Astrocyte (in vitro differentiated cells and primary cell): Measurements from ENCODE around the gene IP6K2. TPM values are rescaled to one million over a fixed set of nuclear protein-coding genes. Genes with fewer than 3 reads are reported as not detected.
A peak's percentile ranks its signal among the peaks of the same experiment; 100 is the strongest.

Experiments
- DNase-seq: peaks from one replicate; pipeline ENCODE4 v3.0.0-alpha.2; 2010; ENCODE audit warnings: low read depth
- FAIRE-seq: peaks from 2 replicates; lab custom pipeline; 2011; peaks lifted over from hg19 to GRCh38; lab: Jason Lieb, UNC
- H2AFZ ChIP-seq: 2 replicates; pipeline ENCODE4 v1.6.0; 2012; ENCODE audit warnings: low read depth, low read length, inconsistent platforms
- H3K27ac ChIP-seq: 2 replicates; pipeline ENCODE4 v1.5.1; 2011; ENCODE audit warnings: low read depth, low read length, inconsistent platforms
- H3K27me3 ChIP-seq: 2 replicates; pipeline ENCODE4 v1.6.0; 2011; ENCODE audit warnings: low read length, inconsistent platforms; ENCODE audit not compliant: insufficient read depth
- H3K36me3 ChIP-seq: 2 replicates; pipeline ENCODE4 v1.5.1; 2011; ENCODE audit warnings: low read length, inconsistent platforms; ENCODE audit not compliant: insufficient read depth
- H3K4me1 ChIP-seq: 2 replicates; pipeline ENCODE4 v1.5.1; 2011; ENCODE audit warnings: low read length, inconsistent platforms; ENCODE audit not compliant: insufficient read depth
- H3K4me2 ChIP-seq: 2 replicates; pipeline ENCODE4 v1.6.0; 2012; ENCODE audit warnings: low read length, inconsistent platforms
- H3K4me3 ChIP-seq: 2 replicates; pipeline ENCODE4 v1.5.1; 2011; ENCODE audit warnings: low read depth, mild to moderate bottlenecking, low read length, inconsistent platforms; ENCODE audit not compliant: insufficient read depth
- H3K79me2 ChIP-seq: 2 replicates; pipeline ENCODE4 v1.6.0; 2012; ENCODE audit warnings: mild to moderate bottlenecking, low read length, inconsistent platforms; ENCODE audit not compliant: insufficient read depth
- H3K9ac ChIP-seq: 2 replicates; pipeline ENCODE4 v1.6.0; 2012; ENCODE audit warnings: mild to moderate bottlenecking, low read length, inconsistent platforms
- H3K9me3 ChIP-seq: 2 replicates; pipeline ENCODE4 v1.5.1; 2012; ENCODE audit warnings: low read depth, mild to moderate bottlenecking, low read length, inconsistent platforms; ENCODE audit not compliant: insufficient read depth
- H4K20me1 ChIP-seq: 2 replicates; pipeline ENCODE4 v1.6.0; 2012; ENCODE audit warnings: low read length, inconsistent platforms; ENCODE audit not compliant: insufficient read depth
- H3K27ac Mint-ChIP-seq: one replicate; pipeline ENCODE4 v1.8.0; 2021; ENCODE audit warnings: mild to moderate bottlenecking, mixed read lengths; ENCODE audit not compliant: unreplicated experiment
- H3K27me3 Mint-ChIP-seq: one replicate; pipeline ENCODE4 v1.8.0; 2021; ENCODE audit warnings: low read depth, mixed read lengths; ENCODE audit not compliant: unreplicated experiment
- H3K36me3 Mint-ChIP-seq: one replicate; pipeline ENCODE4 v1.8.0; 2021; ENCODE audit warnings: low read depth, mixed read lengths; ENCODE audit not compliant: unreplicated experiment
- H3K4me1 Mint-ChIP-seq: one replicate; pipeline ENCODE4 v1.8.0; 2021; ENCODE audit warnings: low read depth, mixed read lengths; ENCODE audit not compliant: unreplicated experiment
- H3K4me3 Mint-ChIP-seq: one replicate; pipeline ENCODE4 v1.8.0; 2021; ENCODE audit warnings: mild to moderate bottlenecking, moderate library complexity, mixed read lengths; ENCODE audit not compliant: unreplicated experiment
- H3K9me3 Mint-ChIP-seq: one replicate; pipeline ENCODE4 v1.8.0; 2021; ENCODE audit warnings: mild to moderate bottlenecking, mixed read lengths; ENCODE audit not compliant: unreplicated experiment
- EZH2 ChIP-seq: IDR thresholded peaks from 2 replicates; pipeline ENCODE4 v1.6.1; 2012; ENCODE audit warnings: mild to moderate bottlenecking, low read length, inconsistent platforms; ENCODE audit not compliant: insufficient read depth
- total RNA-seq: library from RNA; stranded (reverse); gene quantifications from 2 replicates; pipeline ENCODE4 v1.2.1, GENCODE V29; 2021
- TF ChIP-seq, protein P1 (sequence below): IDR thresholded peaks from 2 replicates; pipeline ENCODE4 v1.5.1; 2011; ENCODE audit warnings: low read depth, mild to moderate bottlenecking, inconsistent platforms, low read length, moderate library complexity; ENCODE audit not compliant: insufficient read depth

The IP6K2 gene
- total RNA-seq, 1 donor from 2014 or later, result 104 TPM

DNA sequence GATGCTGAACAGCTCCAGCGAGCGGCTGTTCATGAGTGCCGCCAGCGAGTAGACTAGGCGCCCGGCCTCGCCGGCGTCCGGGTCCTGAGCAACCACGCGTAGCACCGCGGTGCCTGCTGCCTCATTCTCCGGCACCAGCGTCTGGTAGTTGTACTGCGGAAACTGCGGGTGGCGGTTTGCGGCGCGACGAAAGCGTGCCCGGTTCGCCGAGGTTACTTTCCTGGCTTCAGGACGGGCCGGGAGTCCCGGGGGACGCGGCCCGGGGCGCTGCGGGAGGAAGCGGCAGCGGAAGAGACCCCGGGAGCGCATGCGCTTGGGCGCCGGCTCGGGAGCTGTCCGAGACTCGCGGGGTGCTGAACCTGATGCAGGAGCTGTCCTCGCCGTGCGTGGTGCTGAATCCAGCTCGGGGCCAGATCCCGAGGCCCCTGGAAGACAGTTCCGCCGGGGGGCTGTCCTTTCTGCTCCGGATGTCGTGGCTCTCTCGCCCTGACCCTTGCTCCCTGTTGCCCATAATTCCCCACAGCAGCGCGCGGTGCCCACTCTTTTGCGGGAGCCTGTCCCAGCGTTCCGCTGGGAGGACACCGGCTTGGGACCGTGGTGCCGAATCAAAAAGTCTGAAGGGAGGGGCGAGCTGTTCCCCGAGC is 55.4 kb downstream of the IP6K2 start:
- Mint-ChIP-seq H3K4me3 (peak overlapping the region; percentile 82), H3K27me3 (no peaks in the 10 kb centered on the region), H3K9me3 (peaks cover 9% of the 10 kb centered on the region), H3K27ac (no peak overlapping the region), H3K36me3 (peaks cover 30% of the 10 kb centered on the region), H3K4me1 (peaks cover 2% of the 10 kb centered on the region)
- no peaks in the 10 kb centered on the region for H3K79me2 ChIP-seq
- peak overlapping the region; percentile 65 for H3K4me3 ChIP-seq
- H3K4me1 ChIP-seq, result peaks cover 15% of the 10 kb centered on the region
- no peak for FAIRE-seq
- DNase-seq, result peak; percentile 11
- peaks cover 5% of the 10 kb centered on the region for H3K9me3 ChIP-seq
- no peak overlapping the region for H3K27ac ChIP-seq
- no peaks in the 10 kb centered on the region for H3K36me3 ChIP-seq
- H3K9ac ChIP-seq, result no peak overlapping the region
- no peaks in the 10 kb centered on the region for H3K27me3 ChIP-seq
- peaks cover 4% of the 10 kb centered on the region for H4K20me1 ChIP-seq
- peak overlapping the region; percentile 97 for H3K4me2 ChIP-seq
- peak overlapping the region; percentile 91 for H2AFZ ChIP-seq
- TF ChIP-seq, protein P1, sequence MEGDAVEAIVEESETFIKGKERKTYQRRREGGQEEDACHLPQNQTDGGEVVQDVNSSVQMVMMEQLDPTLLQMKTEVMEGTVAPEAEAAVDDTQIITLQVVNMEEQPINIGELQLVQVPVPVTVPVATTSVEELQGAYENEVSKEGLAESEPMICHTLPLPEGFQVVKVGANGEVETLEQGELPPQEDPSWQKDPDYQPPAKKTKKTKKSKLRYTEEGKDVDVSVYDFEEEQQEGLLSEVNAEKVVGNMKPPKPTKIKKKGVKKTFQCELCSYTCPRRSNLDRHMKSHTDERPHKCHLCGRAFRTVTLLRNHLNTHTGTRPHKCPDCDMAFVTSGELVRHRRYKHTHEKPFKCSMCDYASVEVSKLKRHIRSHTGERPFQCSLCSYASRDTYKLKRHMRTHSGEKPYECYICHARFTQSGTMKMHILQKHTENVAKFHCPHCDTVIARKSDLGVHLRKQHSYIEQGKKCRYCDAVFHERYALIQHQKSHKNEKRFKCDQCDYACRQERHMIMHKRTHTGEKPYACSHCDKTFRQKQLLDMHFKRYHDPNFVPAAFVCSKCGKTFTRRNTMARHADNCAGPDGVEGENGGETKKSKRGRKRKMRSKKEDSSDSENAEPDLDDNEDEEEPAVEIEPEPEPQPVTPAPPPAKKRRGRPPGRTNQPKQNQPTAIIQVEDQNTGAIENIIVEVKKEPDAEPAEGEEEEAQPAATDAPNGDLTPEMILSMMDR, result no peak
- no peak for TF ChIP-seq EZH2

DNA sequence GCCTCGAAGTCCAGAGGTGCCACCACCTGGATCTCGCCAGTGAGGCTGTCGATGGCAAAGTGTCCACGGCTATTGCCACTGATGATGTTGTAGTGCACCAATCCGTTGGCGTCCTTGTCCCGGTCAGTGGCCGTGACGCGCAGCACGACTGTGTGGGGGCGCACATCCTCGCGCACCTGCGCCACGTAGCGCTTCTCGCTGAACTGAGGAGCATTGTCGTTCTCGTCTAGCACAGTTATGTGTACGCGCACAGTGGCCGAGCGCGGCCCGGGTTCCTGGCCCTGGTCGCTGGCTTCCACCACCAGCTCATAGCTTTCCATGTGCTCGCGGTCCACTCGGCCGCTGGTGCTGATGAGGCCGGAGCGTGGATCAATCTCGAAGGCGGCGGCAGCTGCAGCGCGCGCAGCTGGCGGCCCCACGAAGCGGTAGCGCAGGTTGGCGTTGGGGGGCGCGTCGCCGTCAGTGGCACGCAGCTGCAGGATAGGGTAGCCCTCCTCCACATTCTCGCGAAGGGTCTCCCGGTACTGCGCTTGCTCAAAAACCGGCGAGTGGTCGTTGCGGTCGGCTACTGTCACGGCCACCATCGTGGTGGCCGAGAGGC is 56.1 kb downstream of the IP6K2 start:
- Mint-ChIP-seq H3K9me3 (peaks cover 9% of the 10 kb centered on the region), H3K27ac (no peak overlapping the region), H3K27me3 (no peaks in the 10 kb centered on the region), H3K36me3 (peaks cover 28% of the 10 kb centered on the region), H3K4me3 (no peak overlapping the region), H3K4me1 (peaks cover 2% of the 10 kb centered on the region)
- no peaks in the 10 kb centered on the region for H3K36me3 ChIP-seq
- TF ChIP-seq, protein P1, result no peak
- no peak for TF ChIP-seq EZH2
- H2AFZ ChIP-seq, result peak overlapping the region; percentile 91
- peak overlapping the region; percentile 97 for H3K4me2 ChIP-seq
- peaks cover 4% of the 10 kb centered on the region for H4K20me1 ChIP-seq
- H3K27ac ChIP-seq, result no peak overlapping the region
- peak overlapping the region; percentile 65 for H3K4me3 ChIP-seq
- DNase-seq, result no peak
- H3K79me2 ChIP-seq, result no peaks in the 10 kb centered on the region
- peaks cover 15% of the 10 kb centered on the region for H3K4me1 ChIP-seq
- no peaks in the 10 kb centered on the region for H3K27me3 ChIP-seq
- peaks cover 5% of the 10 kb centered on the region for H3K9me3 ChIP-seq
- no peak overlapping the region for H3K9ac ChIP-seq
- FAIRE-seq, result no peak

DNA sequence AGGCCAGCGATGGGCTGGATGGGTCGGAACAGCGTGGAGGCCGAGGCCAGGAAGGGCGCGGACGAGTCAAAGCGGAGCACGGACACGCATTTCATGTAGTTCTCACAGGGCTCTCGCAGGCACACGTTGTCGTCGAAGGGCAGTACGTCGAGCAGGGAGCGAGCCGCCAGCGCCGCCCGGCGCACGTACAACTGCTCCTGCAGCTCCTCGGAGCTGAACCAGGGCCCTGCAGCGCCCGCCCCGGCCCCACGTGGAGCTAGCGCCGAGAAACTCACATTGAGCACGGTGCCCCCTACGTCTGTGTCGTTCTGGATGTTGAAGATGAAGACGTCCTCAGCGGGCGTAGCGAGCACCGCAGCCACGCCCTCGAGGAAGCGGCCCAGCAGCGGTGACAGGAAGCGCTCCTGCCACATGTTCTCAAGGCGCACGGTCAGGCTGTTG is 60.2 kb downstream of the IP6K2 start:
- no peak overlapping the region for H3K9ac ChIP-seq
- H3K27me3 ChIP-seq, result no peaks in the 10 kb centered on the region
- Mint-ChIP-seq H3K27me3 (peaks cover 7% of the 10 kb centered on the region), H3K4me3 (no peak overlapping the region), H3K4me1 (no peaks in the 10 kb centered on the region), H3K9me3 (peaks cover 12% of the 10 kb centered on the region), H3K36me3 (peaks cover 47% of the 10 kb centered on the region), H3K27ac (no peak overlapping the region)
- H3K4me2 ChIP-seq, result peak overlapping the region; percentile 80
- peaks cover 5% of the 10 kb centered on the region for H3K9me3 ChIP-seq
- FAIRE-seq (no peak), DNase-seq (no peak)
- no peaks in the 10 kb centered on the region for H3K36me3 ChIP-seq
- peak overlapping the region; percentile 60 for H2AFZ ChIP-seq
- no peak overlapping the region for H3K4me3 ChIP-seq
- peaks cover 3% of the 10 kb centered on the region for H4K20me1 ChIP-seq
- TF ChIP-seq, protein P1, result no peak
- no peak for TF ChIP-seq EZH2
- no peak overlapping the region for H3K27ac ChIP-seq
- H3K4me1 ChIP-seq, result peaks cover 6% of the 10 kb centered on the region
- H3K79me2 ChIP-seq, result no peaks in the 10 kb centered on the region
